ENCODE results near the gene ORAI2.
"Not testable (repeated sequence)": the region's sequence is repeated elsewhere in the genome, so short reads cannot be mapped to it uniquely, and the experiment has no call there.

- TF ChIP-seq CTCF, POLR2A (IDR thresholded peaks at IDR 0.05): not testable (repeated sequence)
Observed at GRCh38 chr7:102496861-102497260, 63.5 kb downstream of the ORAI2 start.

All from esophagus squamous epithelium (tissue), 4 donors.